GM12801 (cell line): ENCODE measurements around the gene RAB4A.

ENCODE experiments used
- CTCF ChIP-seq: IDR thresholded peaks from one replicate; pipeline ENCODE4 v1.5.1; 2011; ENCODE audit warnings: control low read depth; ENCODE audit not compliant: insufficient read length; ENCODE audit errors: extremely low read depth

The RAB4A gene

DNA sequence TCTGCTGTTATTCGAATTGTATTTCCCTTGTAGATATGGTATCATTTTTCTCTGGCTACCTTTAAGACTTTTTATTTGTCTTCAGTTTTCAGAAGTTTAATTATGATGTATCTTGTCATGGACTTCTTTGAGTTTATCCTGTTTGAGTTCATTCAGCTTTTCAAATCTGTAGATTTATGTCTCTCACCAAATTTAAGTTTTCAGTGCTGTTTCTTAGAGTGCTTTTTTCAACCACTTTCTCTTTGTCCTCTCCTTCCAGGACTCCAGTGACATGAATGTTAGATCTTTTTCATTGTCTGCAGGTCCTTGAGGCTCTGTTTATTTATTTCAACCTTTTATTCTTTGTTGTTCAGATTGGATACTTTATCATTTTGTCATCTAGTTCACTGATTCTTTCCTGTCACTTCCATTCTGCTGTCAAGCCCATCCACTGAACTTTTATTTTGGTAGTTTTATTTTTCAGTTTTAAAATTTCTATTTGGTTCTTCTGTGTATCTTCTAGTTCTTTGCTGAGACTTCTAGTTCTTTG is 11.4 kb downstream of the RAB4A start:
- no peak for TF ChIP-seq CTCF

DNA sequence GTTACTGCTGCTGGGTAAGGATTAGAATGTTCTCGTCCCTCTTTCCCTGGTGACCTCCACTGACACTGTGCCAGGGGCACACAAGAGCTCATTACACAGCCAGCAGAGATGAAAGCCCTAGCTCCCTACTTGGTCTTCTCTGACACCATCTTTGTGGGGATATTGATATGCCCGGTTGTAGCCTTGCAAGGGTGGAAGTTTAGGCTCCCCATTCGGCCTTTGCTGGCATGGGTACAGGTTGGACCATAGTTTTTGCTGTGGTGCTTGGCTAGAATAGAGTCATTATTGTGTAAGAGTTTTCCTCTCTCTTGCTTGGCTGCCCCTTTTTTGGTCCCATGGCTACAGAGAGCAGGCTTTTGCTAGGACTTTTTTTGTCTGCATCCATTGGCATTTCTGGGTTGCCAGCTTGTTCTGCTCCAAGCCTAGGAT is 12.3 kb downstream of the RAB4A start:
- no peak for TF ChIP-seq CTCF

GRCh38 chr1:229284887-229285286 is 14.0 kb downstream of the RAB4A start:
- TF ChIP-seq CTCF: no peak

- no peak for TF ChIP-seq CTCF
Measured at GRCh38 chr1:229285440-229285839, 14.5 kb downstream of the RAB4A start.

DNA sequence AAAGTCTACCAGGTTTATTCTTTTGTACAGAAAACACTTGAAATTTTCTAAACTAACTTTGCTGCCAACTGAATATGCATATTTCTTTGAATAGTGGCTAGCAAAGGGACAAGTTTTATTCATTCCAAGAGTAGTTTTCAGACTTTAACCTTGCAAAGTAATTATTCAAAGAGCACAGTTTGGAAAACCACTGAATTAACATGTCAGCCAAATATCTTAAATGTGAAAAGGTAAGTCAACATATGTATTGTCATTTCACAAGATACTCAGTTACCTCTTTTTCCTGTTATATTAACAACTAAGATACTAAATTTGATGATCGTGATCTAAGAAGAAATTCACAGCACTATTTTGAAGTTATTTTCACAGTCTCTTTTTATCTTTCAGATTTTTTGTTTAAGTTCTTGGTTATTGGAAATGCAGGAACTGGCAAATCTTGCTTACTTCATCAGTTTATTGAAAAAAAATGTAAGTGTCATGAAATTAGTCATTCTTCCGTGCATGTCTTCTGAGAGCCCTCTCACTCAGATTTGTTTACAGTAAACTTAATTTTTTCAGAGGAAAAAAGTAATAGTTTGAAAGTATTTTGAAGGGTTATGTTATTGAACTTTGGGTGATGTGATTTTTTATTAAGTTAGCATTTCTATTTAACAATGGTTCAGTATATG is 15.3 kb downstream of the RAB4A start:
- no peak for TF ChIP-seq CTCF

DNA sequence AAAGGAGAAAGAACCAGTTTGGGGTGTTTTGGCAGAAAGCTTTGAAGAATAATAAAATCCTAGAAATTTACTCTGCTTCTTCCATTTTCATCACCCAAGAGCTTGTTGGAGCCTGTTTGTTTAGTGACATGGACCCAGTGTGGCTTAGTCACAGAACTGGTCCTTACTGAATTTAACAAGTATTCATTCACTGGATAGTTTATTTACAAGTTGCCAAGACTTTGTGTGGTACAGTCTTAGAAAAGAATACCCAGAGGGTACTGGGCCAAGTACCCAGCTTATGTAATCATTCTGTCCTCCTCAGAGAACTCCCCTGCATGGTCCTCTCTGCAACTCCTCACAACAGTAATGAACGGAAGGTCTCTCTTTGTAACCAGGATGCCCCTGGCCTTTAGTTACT is 16.4 kb downstream of the RAB4A start:
- no peak for TF ChIP-seq CTCF

- TF ChIP-seq CTCF: no peak
Measured at GRCh38 chr1:229288516-229288915, 17.6 kb downstream of the RAB4A start.
